CD4-positive, alpha-beta T cell treated with Interleukin-6 for 4 hours (primary cell): ENCODE measurements around the gene SPA17.
A peak's percentile ranks its signal among the peaks of the same experiment; 100 is the strongest.

Experiments used
- DNase-seq: peaks from one replicate; pipeline ENCODE4 v3.0.0-alpha.2; 2020; ENCODE audit warnings: mixed read lengths

Gene SPA17

DNA sequence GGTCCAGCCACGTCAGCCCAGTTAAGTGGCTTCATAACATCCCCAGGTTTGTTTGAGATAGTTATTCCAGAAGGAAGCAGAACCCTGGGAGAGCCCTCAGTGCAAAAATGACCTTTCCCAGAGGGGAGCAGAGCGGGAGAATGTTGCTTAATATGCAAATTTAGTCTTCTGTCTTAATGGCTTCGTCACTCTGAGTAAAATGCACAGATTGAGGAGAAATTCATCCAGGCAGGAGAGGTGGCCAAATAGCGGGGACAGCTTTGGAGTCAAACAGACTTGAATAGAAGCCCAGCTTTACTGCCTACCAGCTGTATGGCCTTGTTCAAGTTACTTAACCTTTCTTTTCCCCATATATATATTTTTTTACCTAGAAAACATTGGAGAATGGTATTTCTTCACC is 53.8 kb downstream of the SPA17 start:
- DNase-seq = no peak

DNA sequence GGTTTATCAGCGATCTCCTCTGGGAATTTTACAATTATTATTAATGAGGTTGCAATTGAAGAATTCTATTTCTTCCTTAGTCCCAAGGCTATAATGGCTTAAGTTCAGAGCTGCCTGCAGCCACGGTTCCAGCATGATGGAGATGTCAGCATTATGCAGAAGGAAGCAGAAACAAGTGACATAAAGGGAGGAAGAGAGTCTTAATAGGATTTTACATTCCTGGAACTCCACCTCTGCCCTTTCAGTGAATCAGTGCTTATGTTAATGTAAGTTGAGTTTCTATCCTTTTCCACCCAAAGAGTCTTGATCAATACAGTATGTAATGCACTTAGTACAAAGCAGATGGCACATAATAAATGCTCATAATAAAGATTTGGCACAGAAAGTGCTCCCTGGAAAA is 54.4 kb downstream of the SPA17 start:
- no peak for DNase-seq

DNA sequence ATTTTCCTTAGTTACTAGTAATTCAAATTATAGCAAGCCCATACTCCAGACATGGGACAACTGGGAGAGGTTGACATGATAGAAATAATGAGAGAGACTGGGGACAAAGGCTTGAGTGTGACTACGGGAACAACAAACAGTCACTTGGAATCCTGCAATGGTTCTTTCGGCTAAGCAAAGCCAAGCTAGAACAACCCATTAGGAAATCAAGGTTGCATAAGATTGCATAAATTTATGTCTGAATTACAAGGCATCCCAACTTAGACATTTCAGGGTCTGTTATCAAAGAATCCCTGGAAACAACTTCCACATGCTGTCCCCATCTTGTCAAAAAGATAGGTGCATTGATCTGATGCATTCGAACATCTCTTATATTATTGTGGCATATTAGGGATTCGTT is 55.9 kb downstream of the SPA17 start:
- no peak for DNase-seq

DNA sequence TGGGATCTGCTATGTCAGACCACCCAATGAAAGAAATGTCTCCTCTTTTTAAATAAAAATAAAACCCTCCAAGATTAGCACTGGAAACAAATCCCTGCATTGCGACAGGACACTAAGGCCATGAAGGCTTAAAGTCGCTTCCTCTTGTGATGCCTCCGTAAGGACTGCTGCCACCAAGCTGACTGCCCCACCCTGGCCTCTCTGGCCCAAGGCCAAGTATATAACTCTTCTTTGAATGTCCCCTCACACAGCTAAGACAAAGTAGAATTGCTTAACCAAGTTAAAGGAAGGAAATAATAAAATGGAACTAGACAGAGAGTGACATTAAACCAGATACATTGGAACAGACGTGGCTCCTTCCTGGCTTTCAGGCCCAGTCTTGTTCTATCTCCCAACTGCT is 58.5 kb downstream of the SPA17 start:
- no peak for DNase-seq

DNA sequence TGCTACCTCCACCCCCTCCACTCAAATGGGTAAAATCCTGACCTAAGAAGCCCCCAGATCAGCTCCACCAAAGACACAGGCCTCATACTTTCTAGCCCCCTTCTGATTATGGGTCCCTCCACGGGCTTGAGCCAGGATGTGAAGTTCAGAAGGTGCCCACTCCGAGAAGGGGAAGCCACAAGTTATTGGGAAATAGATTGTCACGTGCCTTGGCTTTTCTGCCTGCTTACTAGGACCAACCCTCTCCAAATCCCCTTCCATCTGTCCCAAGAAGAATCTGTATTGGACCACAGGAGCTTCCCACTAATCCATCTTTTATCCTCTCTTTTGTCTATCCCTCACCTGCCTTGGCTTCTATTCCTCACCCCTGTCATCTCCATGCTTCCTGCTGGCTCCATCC is 63.0 kb downstream of the SPA17 start:
- DNase-seq = no peak

DNA sequence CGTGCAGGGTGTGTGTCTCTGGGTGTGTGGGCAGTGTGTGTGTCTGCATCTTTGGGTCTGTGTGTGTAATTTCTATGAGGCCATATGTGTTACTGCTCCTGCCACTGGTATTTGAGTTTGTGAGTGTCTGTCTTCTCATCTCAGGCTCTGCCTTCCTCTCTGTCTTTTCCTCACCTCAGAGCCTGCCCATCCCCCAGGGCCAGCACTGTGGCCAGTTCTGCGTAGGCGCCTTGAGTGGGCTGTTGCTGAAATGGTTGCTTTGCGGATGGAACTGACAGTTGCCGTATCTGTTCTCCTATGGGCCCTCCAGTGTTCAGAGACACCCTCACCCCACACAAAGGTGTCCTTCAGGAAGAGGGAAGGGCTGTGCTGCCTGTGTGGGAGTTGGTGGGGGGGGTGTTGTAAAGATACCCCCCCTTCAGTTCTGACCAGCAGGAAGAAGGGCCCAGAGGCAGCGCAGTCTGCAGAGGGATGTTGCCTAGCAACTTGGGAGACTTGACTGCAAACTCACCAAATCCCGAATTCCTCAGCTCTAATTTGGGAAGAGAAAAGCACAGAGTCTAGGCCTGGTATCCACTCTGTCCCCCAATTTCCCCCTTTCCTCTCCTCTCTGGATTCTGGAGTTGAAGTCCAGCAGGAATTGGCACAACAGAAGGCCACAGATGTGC is 64.1 kb downstream of the SPA17 start:
- no peak for DNase-seq

DNA sequence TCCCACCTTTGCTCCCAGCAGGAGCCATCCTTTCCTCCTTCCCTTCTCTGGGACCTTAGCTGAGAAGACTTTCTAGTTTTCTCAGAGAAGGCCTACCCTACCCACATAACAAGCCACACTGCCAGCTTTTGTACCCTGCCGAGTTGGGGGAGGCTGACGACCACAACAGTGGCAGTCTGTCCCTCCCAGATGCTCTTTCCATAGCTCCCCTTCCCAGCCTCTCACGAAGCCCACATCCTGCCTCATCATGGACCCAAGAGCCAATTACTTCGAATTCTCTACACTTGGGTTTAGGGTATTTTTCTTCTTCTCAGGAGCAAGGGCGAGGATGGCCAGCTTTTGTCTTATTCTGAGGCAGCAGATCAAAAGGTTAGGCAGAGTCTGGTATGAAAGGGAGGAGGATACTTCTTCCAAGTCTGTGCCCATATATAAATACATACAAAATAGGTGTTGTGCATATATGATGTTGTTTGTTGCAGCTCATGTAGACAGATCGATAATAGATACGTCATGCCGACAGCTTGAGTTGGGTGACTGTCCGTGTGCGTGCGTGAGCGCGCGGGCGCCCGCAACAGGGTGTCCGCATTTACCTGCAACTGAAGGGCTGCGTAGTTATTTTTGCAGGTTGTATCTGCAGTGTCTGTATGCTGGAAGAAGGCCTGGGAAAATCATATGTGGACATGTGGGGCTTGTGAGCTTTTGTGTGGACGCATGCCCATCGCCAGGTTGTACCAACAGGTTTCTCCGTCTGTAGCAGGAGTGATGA is 65.2 kb downstream of the SPA17 start:
- no peak for DNase-seq

DNA sequence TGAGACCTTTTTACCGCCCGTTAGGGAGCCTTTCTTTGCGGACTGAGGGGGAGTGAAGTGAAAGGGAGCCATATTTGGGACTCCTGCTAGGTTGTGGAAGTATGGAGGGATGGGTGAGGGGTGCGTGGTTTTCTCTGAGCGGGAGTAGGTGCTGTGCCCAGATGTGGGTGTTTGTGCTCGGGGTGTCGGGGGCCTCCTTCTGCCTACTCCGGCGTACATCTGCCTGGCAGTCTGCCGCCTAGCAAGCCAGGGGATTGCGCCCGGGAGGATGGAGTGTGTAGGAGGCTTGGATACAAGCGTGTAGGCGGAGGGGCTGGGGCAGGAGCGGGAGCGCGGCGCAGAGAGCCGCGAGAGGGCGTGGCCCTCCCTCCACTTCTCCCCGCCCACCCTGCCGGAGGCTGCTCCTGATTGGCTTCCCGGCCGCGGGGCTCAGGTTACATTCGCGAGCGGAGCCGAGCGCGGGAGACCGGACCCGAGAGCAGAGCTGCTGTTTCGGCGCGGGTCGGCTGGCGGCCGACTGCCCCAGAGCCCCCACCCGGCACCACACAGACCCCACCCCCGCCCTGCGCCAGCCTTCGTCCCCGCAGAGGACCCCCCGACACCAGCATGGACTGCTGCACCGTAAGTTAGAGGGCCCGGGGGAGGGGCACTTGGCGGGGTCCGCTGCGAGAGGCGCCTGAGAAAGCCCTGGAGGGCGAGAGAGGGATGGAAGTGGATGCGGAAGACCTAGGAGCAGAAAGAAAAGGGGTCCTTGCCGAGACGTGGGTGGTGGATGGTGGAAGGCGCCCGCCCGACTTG is 66.0 kb downstream of the SPA17 start, which contains the start of gene NRGN:
TSS of gene NRGN (plus strand) at position 464 of the 798 bp plus-strand sequence. CDS start at position 607, 143 bp downstream.
- DNase-seq = peak; percentile 90

DNA sequence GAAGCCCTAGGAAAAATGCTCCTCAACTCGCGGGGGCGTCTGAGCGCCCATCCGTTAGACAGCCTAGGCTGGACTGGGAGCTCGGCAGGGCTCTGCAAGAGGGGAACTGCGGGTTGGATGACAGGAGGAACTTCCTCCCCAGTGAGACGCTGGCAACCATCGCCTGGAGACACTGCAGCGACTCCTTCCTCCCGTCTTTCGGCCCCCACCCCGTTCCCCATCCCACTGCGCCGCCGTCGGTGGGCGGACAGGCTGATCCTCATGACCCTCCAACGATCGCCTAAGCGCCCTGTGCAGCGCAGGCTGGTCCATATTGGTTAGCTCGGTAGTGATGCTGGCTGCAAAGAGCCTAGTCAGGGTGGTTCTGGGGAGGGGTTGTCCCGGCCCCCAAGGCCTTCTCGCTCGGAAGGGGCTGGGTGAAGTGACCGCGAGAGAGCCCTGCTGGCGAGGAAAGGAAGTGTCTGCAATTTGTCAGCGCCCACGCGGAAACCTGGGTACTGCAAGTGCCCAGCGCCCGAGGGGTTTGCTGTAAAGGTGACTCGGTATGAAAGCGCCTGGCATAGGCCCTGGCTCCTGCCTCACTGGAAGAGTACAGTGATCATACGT is 66.7 kb downstream of the SPA17 start:
- DNase-seq = peak; percentile 65

DNA sequence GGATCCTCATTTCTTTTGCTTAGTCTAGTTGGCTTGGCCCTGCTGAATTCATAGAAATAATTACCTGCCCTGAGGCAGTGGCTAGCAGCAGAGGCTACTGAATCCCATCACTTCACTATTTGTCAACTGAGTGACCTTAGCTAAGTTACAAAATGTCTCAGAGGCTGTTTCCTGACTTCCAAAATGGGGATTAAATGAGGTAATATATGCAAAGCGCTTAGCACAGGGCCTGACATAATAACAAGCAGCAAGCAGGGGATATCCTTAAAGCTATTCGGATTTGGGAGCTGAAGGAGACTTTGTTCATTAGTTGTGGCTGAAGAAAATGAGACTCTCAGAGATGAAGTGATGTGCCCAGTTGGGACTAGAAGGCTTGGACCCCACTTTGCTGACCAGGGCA is 68.9 kb downstream of the SPA17 start:
- no peak for DNase-seq

DNA sequence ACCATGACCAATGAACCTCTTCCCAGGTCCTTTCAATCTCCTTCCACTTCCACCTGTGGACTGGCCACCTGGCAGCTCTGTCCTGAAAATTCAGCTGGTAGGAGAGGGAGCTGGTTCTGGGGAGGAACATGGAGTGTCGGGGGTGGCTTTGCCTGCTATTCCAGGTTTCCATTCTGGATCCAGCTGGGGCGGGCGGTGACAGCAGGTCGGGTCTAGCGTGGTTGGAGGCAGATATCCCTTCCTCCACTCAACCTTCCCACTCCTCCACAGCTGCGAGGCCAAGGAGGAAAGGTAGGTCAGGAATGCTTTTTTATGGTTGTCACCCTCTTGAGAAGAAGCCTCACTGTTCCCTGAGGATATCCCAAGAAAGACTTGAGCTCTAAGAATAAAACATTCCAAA is 69.3 kb downstream of the SPA17 start:
- no peak for DNase-seq

DNA sequence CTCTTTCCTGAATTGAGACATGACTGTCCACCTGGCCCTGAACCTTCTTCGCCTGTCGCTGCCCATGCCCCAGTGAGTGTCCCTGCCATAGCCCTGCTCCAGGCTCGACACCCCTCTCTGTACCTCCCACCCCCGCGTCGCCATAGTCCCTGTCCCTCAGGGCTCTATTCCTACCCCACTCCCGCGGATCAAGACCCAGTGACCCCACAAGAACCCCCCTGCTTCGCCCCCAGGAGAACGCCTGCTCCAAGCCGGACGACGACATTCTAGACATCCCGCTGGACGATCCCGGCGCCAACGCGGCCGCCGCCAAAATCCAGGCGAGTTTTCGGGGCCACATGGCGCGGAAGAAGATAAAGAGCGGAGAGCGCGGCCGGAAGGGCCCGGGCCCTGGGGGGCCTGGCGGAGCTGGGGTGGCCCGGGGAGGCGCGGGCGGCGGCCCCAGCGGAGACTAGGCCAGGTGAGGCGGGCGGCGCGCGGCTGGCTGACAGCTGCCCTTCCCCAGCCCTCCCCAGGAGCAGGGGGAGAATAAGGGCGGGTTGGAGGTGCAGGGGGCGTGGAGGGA is 71.6 kb downstream of the SPA17 start:
- DNase-seq = no peak

DNA sequence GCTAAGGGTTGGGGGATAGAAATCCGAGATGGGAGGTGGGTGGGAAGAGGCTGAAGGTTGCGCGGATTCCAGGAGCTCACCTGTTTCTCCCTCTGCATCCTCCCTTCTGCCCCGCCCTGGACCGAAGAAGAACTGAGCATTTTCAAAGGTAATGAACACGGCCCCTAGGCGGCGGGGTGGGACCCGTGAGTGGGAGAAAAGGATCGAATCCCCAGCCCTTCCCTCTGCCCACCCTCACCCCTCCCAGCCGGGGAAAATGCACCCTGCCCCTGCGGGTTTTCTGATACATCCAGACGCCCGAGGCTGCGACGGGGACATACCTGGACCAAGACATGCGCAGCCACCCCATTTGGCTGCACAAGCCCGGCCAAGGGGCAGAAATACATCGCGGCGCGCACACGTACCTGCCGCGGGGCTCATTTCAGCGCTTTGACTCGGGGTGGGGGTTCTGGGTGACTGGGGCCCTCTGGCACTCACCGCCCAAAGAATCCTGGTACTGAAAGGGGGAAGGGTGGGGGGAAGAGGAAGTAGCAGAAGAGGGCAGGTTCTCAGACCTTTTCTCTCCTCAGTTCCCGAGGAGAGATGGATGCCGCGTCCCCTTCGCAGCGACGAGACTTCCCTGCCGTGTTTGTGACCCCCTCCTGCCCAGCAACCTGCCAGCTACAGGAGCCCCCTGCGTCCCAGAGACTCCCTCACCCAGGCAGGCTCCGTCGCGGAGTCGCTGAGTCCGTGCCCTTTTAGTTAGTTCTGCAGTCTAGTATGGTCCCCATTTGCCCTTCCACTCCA is 72.3 kb downstream of the SPA17 start:
- peak; percentile 52 for DNase-seq

DNA sequence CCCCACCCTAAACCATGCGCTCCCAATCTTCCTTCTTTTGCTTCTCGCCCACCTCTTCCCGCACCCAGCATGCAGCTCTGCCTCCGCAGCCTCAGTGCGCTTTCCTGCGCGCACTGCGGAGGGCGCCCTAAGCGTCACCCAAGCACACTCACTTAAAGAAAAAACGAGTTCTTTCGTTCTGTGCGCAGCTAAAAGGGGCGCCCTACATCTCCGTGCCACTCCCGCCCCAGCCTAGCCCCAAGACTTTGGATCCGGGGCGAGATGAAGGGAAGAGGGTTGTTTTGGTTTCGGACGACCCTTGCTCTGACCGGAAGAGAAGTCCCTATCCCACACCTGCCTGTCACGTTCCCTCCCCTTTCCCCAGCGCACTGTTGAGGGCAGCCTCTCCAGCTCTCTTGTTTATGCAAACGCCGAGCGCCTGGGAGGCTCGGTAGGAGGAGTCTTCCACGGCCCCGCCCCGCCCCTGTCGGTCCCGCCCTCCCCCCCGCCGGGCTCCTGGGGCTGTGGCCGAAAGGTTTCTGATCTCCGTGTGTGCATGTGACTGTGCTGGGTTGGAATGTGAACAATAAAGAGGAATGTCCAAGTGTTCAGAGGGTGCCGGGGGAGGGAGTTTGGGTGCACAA is 73.0 kb downstream of the SPA17 start:
- peak; percentile 87 for DNase-seq
